ENCODE data around the gene SMCO3. TPM values are rescaled to one million over a fixed set of nuclear protein-coding genes. Genes with fewer than 3 reads are reported as not detected.

SMCO3 gene
- polyA plus RNA-seq, 1 experiment, result 0.45 TPM

DNA sequence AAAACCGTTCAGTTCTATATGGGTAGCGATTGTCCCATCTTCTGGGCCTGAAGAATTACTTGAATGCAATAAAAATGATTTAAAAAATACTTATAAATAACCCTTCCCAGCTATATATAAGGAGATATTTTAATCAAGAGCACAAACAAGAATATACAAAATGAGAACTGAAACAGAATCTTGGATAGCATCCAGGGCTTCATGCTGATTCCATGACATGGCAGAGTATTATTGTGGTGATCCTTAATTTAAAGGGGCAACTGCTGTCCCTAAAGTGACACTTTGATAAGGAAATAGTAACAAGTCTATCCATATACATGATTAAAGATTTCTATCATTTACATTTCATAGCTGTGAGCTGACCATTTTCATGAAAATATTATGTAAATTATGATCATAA, 29.5 kb downstream of the SMCO3 start:
- Histone ChIP-seq H3K4me3 (ENCODE audit: low read depth, low read length) (no peak overlapping the region), H3K27me3 (ENCODE audit: control insufficient read depth, insufficient read depth, low read length) (no peaks in the 10 kb centered on the region), H3K36me3 (ENCODE audit: control insufficient read depth, insufficient read depth, low read length) (peaks cover 2% of the 10 kb centered on the region; the same call in 1 of the 2 replicates)
- CTCF ChIA-PET, result interaction anchor here (1.0 to 1.4 kb wide), 3 partner anchors 11 to 41 kb away, joined by 3 read pairs; a partner anchor contains a TSS
- TF ChIP-seq, protein P1, sequence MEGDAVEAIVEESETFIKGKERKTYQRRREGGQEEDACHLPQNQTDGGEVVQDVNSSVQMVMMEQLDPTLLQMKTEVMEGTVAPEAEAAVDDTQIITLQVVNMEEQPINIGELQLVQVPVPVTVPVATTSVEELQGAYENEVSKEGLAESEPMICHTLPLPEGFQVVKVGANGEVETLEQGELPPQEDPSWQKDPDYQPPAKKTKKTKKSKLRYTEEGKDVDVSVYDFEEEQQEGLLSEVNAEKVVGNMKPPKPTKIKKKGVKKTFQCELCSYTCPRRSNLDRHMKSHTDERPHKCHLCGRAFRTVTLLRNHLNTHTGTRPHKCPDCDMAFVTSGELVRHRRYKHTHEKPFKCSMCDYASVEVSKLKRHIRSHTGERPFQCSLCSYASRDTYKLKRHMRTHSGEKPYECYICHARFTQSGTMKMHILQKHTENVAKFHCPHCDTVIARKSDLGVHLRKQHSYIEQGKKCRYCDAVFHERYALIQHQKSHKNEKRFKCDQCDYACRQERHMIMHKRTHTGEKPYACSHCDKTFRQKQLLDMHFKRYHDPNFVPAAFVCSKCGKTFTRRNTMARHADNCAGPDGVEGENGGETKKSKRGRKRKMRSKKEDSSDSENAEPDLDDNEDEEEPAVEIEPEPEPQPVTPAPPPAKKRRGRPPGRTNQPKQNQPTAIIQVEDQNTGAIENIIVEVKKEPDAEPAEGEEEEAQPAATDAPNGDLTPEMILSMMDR (IDR thresholded peaks at IDR 0.05; ENCODE audit: insufficient read depth, low read depth, low read length), result no peak
- DNase-seq (ENCODE audit: low read depth), result no peak
- POLR2A ChIA-PET, result no interaction called here

DNA sequence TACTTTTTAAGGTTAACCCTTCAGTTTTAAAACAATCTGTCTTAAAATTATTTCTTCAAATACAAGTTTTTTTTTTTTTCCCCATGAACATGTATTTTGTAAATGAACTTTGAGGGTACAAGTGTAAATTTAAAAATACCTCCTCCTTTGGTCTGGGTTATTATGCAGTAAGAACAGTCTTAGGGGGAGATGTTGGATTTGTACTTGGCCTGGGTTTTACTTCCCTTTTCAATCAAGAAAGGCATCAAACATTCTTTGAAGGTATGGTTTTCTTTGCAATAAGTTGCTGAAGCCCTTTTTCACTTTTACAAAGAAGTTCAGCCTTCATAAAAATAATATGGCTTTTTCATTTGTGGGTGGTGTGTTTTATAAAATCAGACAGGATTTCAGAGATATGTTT, 31.2 kb downstream of the SMCO3 start:
- Histone ChIP-seq H3K27me3 (ENCODE audit: control insufficient read depth, insufficient read depth, low read length) (no peaks in the 10 kb centered on the region), H3K4me3 (ENCODE audit: low read depth, low read length) (no peak overlapping the region), H3K36me3 (ENCODE audit: control insufficient read depth, insufficient read depth, low read length) (peaks cover 2% of the 10 kb centered on the region; the same call in 1 of the 2 replicates)
- CTCF ChIA-PET, result interaction anchor here (1.3 kb wide), 1 partner anchor 12 kb away, joined by 3 read pairs; a partner anchor contains a TSS
- POLR2A ChIA-PET, result no interaction called here
- DNase-seq (ENCODE audit: low read depth), result no peak
- TF ChIP-seq, protein P1 (IDR thresholded peaks at IDR 0.05; ENCODE audit: insufficient read depth, low read depth, low read length), result no peak

DNA sequence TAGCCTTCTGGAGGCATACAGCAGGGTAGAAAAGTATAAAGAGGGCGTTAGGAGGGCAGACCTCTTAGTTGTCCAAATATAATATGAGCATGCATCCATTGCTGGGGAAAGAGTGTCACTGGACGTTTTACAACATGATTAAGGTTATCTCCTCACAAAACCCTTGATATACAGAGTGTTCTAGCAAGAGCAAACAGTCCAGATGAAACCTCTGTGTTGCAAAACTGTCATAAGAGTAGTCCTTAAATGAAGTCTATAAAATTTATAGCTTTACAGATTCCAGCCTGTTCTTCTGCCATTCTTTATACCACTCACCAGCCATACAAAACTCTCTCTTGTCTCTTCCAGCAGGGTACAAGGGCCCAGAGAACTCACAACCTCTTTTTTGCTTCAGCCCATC, 32.4 kb downstream of the SMCO3 start:
- no peaks in the 10 kb centered on the region for H3K27me3 ChIP-seq (ENCODE audit: control insufficient read depth, insufficient read depth, low read length)
- CTCF ChIA-PET, result interaction anchor here (1.3 kb wide), 1 partner anchor 11 kb away, joined by 3 read pairs; a partner anchor contains a TSS
- DNase-seq (ENCODE audit: low read depth), result no peak
- POLR2A ChIA-PET, result no interaction called here
- TF ChIP-seq, protein P1 (IDR thresholded peaks at IDR 0.05; ENCODE audit: insufficient read depth, low read depth, low read length), result no peak
- no peaks in the 10 kb centered on the region for H3K36me3 ChIP-seq (ENCODE audit: control insufficient read depth, insufficient read depth, low read length)
- H3K4me3 ChIP-seq (ENCODE audit: low read depth, low read length), result no peak overlapping the region

DNA sequence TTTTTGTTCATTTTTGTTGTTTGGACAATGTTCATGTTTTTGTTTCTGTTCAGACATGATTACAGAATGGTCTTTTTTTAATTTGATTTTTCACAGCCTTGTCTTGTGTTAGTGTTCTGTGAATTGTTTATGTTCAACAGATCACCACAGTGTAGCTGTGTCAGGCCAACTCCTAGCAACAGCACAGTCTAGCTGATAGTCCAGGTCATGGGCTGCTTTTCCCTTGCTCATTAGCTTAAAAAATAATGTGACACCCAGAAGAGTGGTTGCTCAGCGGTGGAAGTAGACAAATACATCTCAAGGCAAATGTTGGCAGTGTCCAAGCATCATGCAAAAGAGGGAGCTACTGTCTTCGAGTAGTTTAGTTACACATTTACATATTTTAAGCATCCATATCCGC, 33.1 kb downstream of the SMCO3 start:
- TF ChIP-seq, protein P1 (IDR thresholded peaks at IDR 0.05; ENCODE audit: insufficient read depth, low read depth, low read length), result no peak
- POLR2A ChIA-PET, result no interaction called here
- no peaks in the 10 kb centered on the region for H3K27me3 ChIP-seq (ENCODE audit: control insufficient read depth, insufficient read depth, low read length)
- H3K36me3 ChIP-seq (ENCODE audit: control insufficient read depth, insufficient read depth, low read length), result no peaks in the 10 kb centered on the region
- CTCF ChIA-PET, result interaction anchor here (0.7 kb wide), 1 partner anchor 215 kb away, joined by 4 read pairs; no protein-coding TSS in a partner anchor
- DNase-seq (ENCODE audit: low read depth), result no peak
- H3K4me3 ChIP-seq (ENCODE audit: low read depth, low read length), result no peak overlapping the region

DNA sequence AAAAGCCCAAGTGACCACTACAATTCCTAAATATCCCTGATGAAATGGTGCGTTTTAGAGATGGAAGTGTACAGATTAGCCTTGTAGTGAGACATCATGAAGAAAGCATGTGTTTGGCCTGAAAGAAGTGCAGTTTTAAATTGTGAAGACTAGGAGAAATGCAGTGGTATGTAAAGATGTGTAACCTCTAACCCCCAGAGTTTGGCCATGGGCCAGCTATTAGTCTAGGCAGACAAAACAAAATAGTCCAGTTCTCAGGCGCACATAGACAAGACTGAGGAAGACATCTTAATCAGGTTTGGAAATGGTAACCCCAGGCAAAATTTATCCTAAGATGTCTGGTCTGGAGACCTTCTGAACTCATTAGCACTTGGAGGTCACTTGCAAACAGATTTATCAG, 34.1 kb downstream of the SMCO3 start:
- H3K36me3 ChIP-seq (ENCODE audit: control insufficient read depth, insufficient read depth, low read length), result no peaks in the 10 kb centered on the region
- no peak for DNase-seq (ENCODE audit: low read depth)
- ChIA-PET CTCF (no interaction called here), POLR2A (interaction anchor here (0.6 kb wide), 1 partner anchor 24 kb away, joined by 3 read pairs; the partner anchor contains the start of gene C12orf60)
- no peaks in the 10 kb centered on the region for H3K27me3 ChIP-seq (ENCODE audit: control insufficient read depth, insufficient read depth, low read length)
- TF ChIP-seq, protein P1 (IDR thresholded peaks at IDR 0.05; ENCODE audit: insufficient read depth, low read depth, low read length), result no peak
- no peak overlapping the region for H3K4me3 ChIP-seq (ENCODE audit: low read depth, low read length)
